WERI-Rb-1 (cell line): ENCODE results near the gene NME9.

ENCODE experiments used
- DNase-seq: peaks from one replicate; pipeline ENCODE4 v3.0.0-alpha.2; 2020
- H3K27ac ChIP-seq: fragments of 250-450 bp; sonication (Bioruptor Pico); 2 replicates; pipeline ENCODE4 v1.5.1; 2020; ENCODE audit warnings: mild to moderate bottlenecking, moderate library complexity
- H3K27me3 ChIP-seq: fragments of 250-450 bp; sonication (Bioruptor Pico); 2 replicates; pipeline ENCODE4 v1.5.1; 2021; ENCODE audit warnings: mild to moderate bottlenecking, low read depth, moderate library complexity; ENCODE audit not compliant: insufficient read depth, severe bottlenecking
- H3K36me3 ChIP-seq: fragments of 250-450 bp; sonication (Bioruptor Pico); 2 replicates; pipeline ENCODE4 v1.5.1; 2020; ENCODE audit warnings: mild to moderate bottlenecking, moderate library complexity
- H3K4me3 ChIP-seq: 2 replicates; pipeline ENCODE4 v1.5.1; 2011; ENCODE audit warnings: low read depth, mild to moderate bottlenecking, control low read depth, low read length
- H3K9me3 ChIP-seq: fragments of 250-450 bp; sonication (Bioruptor Pico); 2 replicates; pipeline ENCODE4 v1.5.1; 2021; ENCODE audit warnings: mild to moderate bottlenecking, moderate library complexity; ENCODE audit not compliant: severe bottlenecking
- CTCF ChIP-seq: IDR thresholded peaks from 2 replicates; pipeline ENCODE4 v1.5.1; 2011; ENCODE audit warnings: low read depth, mild to moderate bottlenecking, control low read depth, inconsistent platforms, low read length

The NME9 gene

GRCh38 chr3:138365253-138365555, 35.6 kb upstream of the NME9 start:
- Histone ChIP-seq H3K36me3 (no peaks in the 10 kb centered on the region), H3K4me3 (no peak overlapping the region), H3K27me3 (no peaks in the 10 kb centered on the region), H3K9me3 (no peaks in the 10 kb centered on the region), H3K27ac (no peak overlapping the region)
- no peak for TF ChIP-seq CTCF
- no peak for DNase-seq

- Histone ChIP-seq H3K27ac (no peak overlapping the region), H3K27me3 (no peaks in the 10 kb centered on the region), H3K9me3 (no peaks in the 10 kb centered on the region), H3K36me3 (no peaks in the 10 kb centered on the region), H3K4me3 (no peak overlapping the region)
- DNase-seq: no peak
- no peak for TF ChIP-seq CTCF
Measured at GRCh38 chr3:138364356-138365252, 35.0 kb upstream of the NME9 start.

GRCh38 chr3:138363322-138363721, 33.7 kb upstream of the NME9 start:
- TF ChIP-seq CTCF: no peak

GRCh38 chr3:138362538-138362937, 32.9 kb upstream of the NME9 start:
- no peak for DNase-seq
- TF ChIP-seq CTCF: no peak
- H3K4me3 ChIP-seq: no peak overlapping the region

More at GRCh38 chr3:138363322-138363721, 33.7 kb upstream of the NME9 start:
- Histone ChIP-seq H3K9me3 (no peaks in the 10 kb centered on the region), H3K27ac (no peak overlapping the region), H3K36me3 (no peaks in the 10 kb centered on the region), H3K27me3 (no peaks in the 10 kb centered on the region), H3K4me3 (no peak overlapping the region)
- no peak for DNase-seq

GRCh38 chr3:138361561-138361971, 31.9 kb upstream of the NME9 start:
- Histone ChIP-seq H3K27ac (no peak overlapping the region), H3K27me3 (no peaks in the 10 kb centered on the region), H3K4me3 (no peak overlapping the region), H3K36me3 (no peaks in the 10 kb centered on the region), H3K9me3 (no peaks in the 10 kb centered on the region)
- no peak for DNase-seq
- no peak for TF ChIP-seq CTCF

More at GRCh38 chr3:138362538-138362937, 32.9 kb upstream of the NME9 start:
- H3K27ac ChIP-seq: no peak overlapping the region
- H3K27me3 ChIP-seq: no peaks in the 10 kb centered on the region
- no peaks in the 10 kb centered on the region for H3K36me3 ChIP-seq
- no peaks in the 10 kb centered on the region for H3K9me3 ChIP-seq
